GM12865 (cell line): ENCODE results near the gene TBK1.

Experiments
- DNase-seq: peaks from one replicate; pipeline ENCODE4 v3.0.0; 2010; ENCODE audit warnings: low read depth
- H3K4me3 ChIP-seq: 2 replicates; pipeline ENCODE4 v1.5.1; 2011; ENCODE audit warnings: mild to moderate bottlenecking, low read depth, low read length, control low read depth
- CTCF ChIP-seq: IDR thresholded peaks from 2 replicates; pipeline ENCODE4 v1.5.1; 2011; ENCODE audit warnings: low read length, control low read depth, low read depth, inconsistent platforms; ENCODE audit not compliant: insufficient read depth; ENCODE audit errors: missing control alignments

The TBK1 gene

GRCh38 chr12:64450711-64451486 is 1.0 kb upstream of the TBK1 start:
- peak overlapping the region; percentile 57 for H3K4me3 ChIP-seq
- no peak for TF ChIP-seq CTCF
- peak; percentile 45 for DNase-seq

- DNase-seq: peak; percentile 23
- H3K4me3 ChIP-seq: peak overlapping the region; percentile 57
- TF ChIP-seq CTCF: no peak
Measured at GRCh38 chr12:64452559-64453329, 824 bp downstream of the TBK1 start.

- TF ChIP-seq CTCF: no peak
- no peak for DNase-seq
Measured at GRCh38 chr12:64455506-64455905, 3.6 kb downstream of the TBK1 start.

GRCh38 chr12:64456119-64456518 is 4.2 kb downstream of the TBK1 start:
- no peak for TF ChIP-seq CTCF

More at GRCh38 chr12:64455506-64455905, 3.6 kb downstream of the TBK1 start:
- H3K4me3 ChIP-seq: no peak overlapping the region

GRCh38 chr12:64457032-64457431 is 5.1 kb downstream of the TBK1 start:
- TF ChIP-seq CTCF: no peak
- no peak overlapping the region for H3K4me3 ChIP-seq
- DNase-seq: no peak

More at GRCh38 chr12:64456119-64456518, 4.2 kb downstream of the TBK1 start:
- no peak overlapping the region for H3K4me3 ChIP-seq
- DNase-seq: no peak

GRCh38 chr12:64457466-64457865 is 5.5 kb downstream of the TBK1 start:
- H3K4me3 ChIP-seq: no peak overlapping the region
- no peak for TF ChIP-seq CTCF
- no peak for DNase-seq
